Measurements from ENCODE around the gene KRTAP1-1.

The KRTAP1-1 gene

GRCh38 chr17:41013181-41013580 lies 28.1 kb downstream of the KRTAP1-1 start:
- no peak for TF ChIP-seq CTCF (conservative IDR thresholded peaks at IDR 0.05; ENCODE audit: low read length)
- TF ChIP-seq EZH2phosphoT487 (IDR thresholded peaks at IDR 0.05; ENCODE audit: borderline replicate concordance): no peak
- H3K27me3 ChIP-seq (ENCODE audit: insufficient read depth, low read length, poor library complexity, severe bottlenecking): no peaks in the 10 kb centered on the region
- H3K9me2 ChIP-seq (replicated peaks; ENCODE audit: low read depth, low read length): no peaks in the 10 kb centered on the region
- no peak overlapping the region for H2AFZ ChIP-seq (ENCODE audit: low read length)
- no peak overlapping the region for H3K9ac ChIP-seq (ENCODE audit: low read depth, low read length, poor library complexity, severe bottlenecking)
- no peaks in the 10 kb centered on the region for H3K79me2 ChIP-seq (ENCODE audit: insufficient read depth, low read length)
- H3F3A ChIP-seq (ENCODE audit: low read depth): no peaks in the 10 kb centered on the region
- H4K20me1 ChIP-seq (ENCODE audit: insufficient read depth, low read length, poor library complexity, severe bottlenecking): no peaks in the 10 kb centered on the region
- H3K4me3 ChIP-seq (ENCODE audit: low read length, poor library complexity, severe bottlenecking): no peak overlapping the region
- H3K4me1 ChIP-seq (ENCODE audit: insufficient read depth, low read length, poor library complexity, severe bottlenecking): no peaks in the 10 kb centered on the region
- H3K36me3 ChIP-seq (ENCODE audit: insufficient read depth, low read length): no peaks in the 10 kb centered on the region
- H3K9me3 ChIP-seq (ENCODE audit: insufficient read depth, low read depth, low read length): no peaks in the 10 kb centered on the region
- H3K4me2 ChIP-seq (ENCODE audit: low read depth, low read length, poor library complexity, severe bottlenecking): no peak overlapping the region

- no peaks in the 10 kb centered on the region for H4K20me1 ChIP-seq (ENCODE audit: insufficient read depth, low read length, poor library complexity, severe bottlenecking)
- no peaks in the 10 kb centered on the region for H3F3A ChIP-seq (ENCODE audit: low read depth)
- no peaks in the 10 kb centered on the region for H3K4me1 ChIP-seq (ENCODE audit: insufficient read depth, low read length, poor library complexity, severe bottlenecking)
- no peak overlapping the region for H3K4me2 ChIP-seq (ENCODE audit: low read depth, low read length, poor library complexity, severe bottlenecking)
- H3K9ac ChIP-seq (ENCODE audit: low read depth, low read length, poor library complexity, severe bottlenecking): no peak overlapping the region
- no peaks in the 10 kb centered on the region for H3K9me3 ChIP-seq (ENCODE audit: insufficient read depth, low read depth, low read length)
- no peaks in the 10 kb centered on the region for H3K9me2 ChIP-seq (replicated peaks; ENCODE audit: low read depth, low read length)
- no peaks in the 10 kb centered on the region for H3K36me3 ChIP-seq (ENCODE audit: insufficient read depth, low read length)
- no peak overlapping the region for H2AFZ ChIP-seq (ENCODE audit: low read length)
- H3K4me3 ChIP-seq (ENCODE audit: low read length, poor library complexity, severe bottlenecking): no peak overlapping the region
- no peaks in the 10 kb centered on the region for H3K79me2 ChIP-seq (ENCODE audit: insufficient read depth, low read length)
- no peaks in the 10 kb centered on the region for H3K27me3 ChIP-seq (ENCODE audit: insufficient read depth, low read length, poor library complexity, severe bottlenecking)
- TF ChIP-seq CTCF (conservative IDR thresholded peaks at IDR 0.05; ENCODE audit: low read length) (no peak), EZH2phosphoT487 (IDR thresholded peaks at IDR 0.05; ENCODE audit: borderline replicate concordance) (no peak)
Measured at GRCh38 chr17:41012326-41013120, 28.7 kb downstream of the KRTAP1-1 start.

GRCh38 chr17:41010441-41010840 lies 30.8 kb downstream of the KRTAP1-1 start:
- Histone ChIP-seq H3K4me2 (ENCODE audit: low read depth, low read length, poor library complexity, severe bottlenecking) (no peak overlapping the region), H4K20me1 (ENCODE audit: insufficient read depth, low read length, poor library complexity, severe bottlenecking) (no peaks in the 10 kb centered on the region), H3K79me2 (ENCODE audit: insufficient read depth, low read length) (no peaks in the 10 kb centered on the region), H3K9me2 (replicated peaks; ENCODE audit: low read depth, low read length) (no peaks in the 10 kb centered on the region), H3K9me3 (ENCODE audit: insufficient read depth, low read depth, low read length) (no peaks in the 10 kb centered on the region), H3K36me3 (ENCODE audit: insufficient read depth, low read length) (no peaks in the 10 kb centered on the region), H3K9ac (ENCODE audit: low read depth, low read length, poor library complexity, severe bottlenecking) (no peak overlapping the region), H3K27me3 (ENCODE audit: insufficient read depth, low read length, poor library complexity, severe bottlenecking) (no peaks in the 10 kb centered on the region), H3K4me1 (ENCODE audit: insufficient read depth, low read length, poor library complexity, severe bottlenecking) (no peaks in the 10 kb centered on the region), H2AFZ (ENCODE audit: low read length) (no peak overlapping the region), H3F3A (ENCODE audit: low read depth) (no peaks in the 10 kb centered on the region), H3K4me3 (ENCODE audit: low read length, poor library complexity, severe bottlenecking) (no peak overlapping the region)
- TF ChIP-seq CTCF (conservative IDR thresholded peaks at IDR 0.05; ENCODE audit: low read length) (no peak), EZH2phosphoT487 (IDR thresholded peaks at IDR 0.05; ENCODE audit: borderline replicate concordance) (no peak)

All from Loucy (cell line).